Left ventricle myocardium superior (tissue), 1 donor: Measurements from ENCODE around the gene TTLL5. TPM values are rescaled to one million over a fixed set of nuclear protein-coding genes. Genes with fewer than 3 reads are reported as not detected.
A peak's percentile ranks its signal among the peaks of the same experiment; 100 is the strongest.
"Not testable (repeated sequence)": the region's sequence is repeated elsewhere in the genome, so short reads cannot be mapped to it uniquely, and the experiment has no call there.

Experiments used
- ATAC-seq: fragments of 200-7000 bp; cut with Tn5 transposase; one replicate; pipeline ENCODE4 v1.9.1; 2020; ENCODE audit warnings: mild to moderate bottlenecking, moderate library complexity
- DNase-seq: peaks from one replicate; pipeline ENCODE4 v3.0.0-alpha.2; 2020
- intact Hi-C: fragments of 100-400 bp; cut with micrococcal nuclease; formaldehyde crosslinking; loops from one replicate; pipeline ENCODE4 v1.11.0; 2022
- total RNA-seq: library from RNA; stranded (reverse); fragmentation: NEBNext Ultra II Directional; extraction: Animal tissue kit (Norgen Biotek cat#: 25700); gene quantifications from one replicate; pipeline ENCODE4 v1.2.1, GENCODE V29; 2021
- donor health status: DM: no; HTN: yes; CAD: no; lungs with severe emphysema.

TTLL5 gene
- total RNA-seq, 1 donor from 2014 or later: 15.8 TPM

DNA sequence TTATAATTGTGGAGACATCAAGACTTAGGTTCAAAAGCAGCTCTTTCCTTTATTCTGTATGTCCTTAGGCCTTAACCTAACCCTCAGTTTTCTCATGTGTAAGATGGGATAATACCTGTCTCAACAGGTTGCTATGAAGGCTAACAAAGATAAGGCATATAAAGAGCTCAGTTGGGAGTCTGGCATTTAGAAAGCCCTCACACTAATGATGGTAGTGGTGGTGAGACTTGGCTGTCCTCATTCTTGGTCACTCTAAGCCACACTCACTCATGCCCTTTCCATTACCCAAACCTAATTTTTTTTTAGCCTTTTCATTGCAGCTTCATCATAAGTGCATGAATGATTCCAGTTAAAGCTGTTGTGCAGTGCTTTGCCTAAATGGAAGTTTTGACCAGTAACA, 183.4 kb downstream of the TTLL5 start:
- DNase-seq (no peak), ATAC-seq (no peak)
- intact Hi-C loops: no loop called here

DNA sequence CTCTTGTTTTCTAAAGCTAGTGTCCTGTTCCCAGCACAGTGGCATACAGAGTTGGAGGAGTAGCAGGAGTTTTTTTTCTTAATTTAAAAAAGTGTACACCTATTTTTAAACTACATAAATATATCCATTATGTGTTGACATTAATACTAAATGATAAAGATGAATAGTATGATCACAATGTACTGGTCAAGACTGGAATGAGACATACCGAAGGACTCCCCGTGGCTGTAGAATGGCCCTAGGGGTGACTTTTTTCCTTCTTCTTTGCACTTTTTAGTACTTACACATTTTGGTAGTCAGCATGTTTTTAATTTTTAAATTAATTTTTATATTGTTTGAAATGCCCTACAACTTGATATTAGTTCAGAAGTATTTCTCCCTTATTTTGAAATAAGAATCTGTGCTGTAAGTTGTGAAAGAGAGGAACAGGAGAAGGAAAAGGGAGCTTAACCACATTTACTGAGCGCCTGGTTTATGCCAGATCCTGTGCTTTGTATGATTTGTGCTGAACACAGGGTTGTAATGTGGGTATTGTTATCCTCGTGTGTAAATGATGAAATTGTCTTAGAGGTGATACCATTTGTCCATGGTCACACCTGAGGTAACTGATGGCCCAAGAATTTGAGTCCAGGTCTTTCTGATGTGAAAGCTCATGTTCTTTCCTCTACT, 184.2 kb downstream of the TTLL5 start:
- peak; percentile 13 for ATAC-seq
- intact Hi-C loops: no loop called here

DNA sequence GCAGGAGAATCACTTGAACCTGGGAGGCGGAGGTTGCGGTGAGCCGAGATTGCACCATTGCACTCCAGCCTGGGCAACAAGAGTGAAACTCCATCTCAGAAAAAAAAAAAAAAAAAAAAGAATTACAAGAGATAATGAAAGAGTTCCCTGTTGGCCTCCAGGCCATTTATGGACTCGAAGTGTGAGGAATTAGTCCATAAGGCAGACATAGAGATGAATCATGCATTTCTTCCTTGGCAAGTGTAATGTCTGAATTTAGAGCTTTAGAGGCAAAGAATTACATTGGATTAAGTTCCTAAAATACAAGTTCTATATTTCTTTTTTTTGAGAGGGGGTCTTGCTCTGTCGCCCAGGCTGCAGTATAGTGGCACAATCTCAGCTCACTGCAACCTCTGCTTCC, 185.6 kb downstream of the TTLL5 start:
- ATAC-seq, intact Hi-C loops, DNase-seq: not testable (repeated sequence)

More for the DNA sequence above, 184.2 kb downstream of the TTLL5 start:
- no peak for DNase-seq

DNA sequence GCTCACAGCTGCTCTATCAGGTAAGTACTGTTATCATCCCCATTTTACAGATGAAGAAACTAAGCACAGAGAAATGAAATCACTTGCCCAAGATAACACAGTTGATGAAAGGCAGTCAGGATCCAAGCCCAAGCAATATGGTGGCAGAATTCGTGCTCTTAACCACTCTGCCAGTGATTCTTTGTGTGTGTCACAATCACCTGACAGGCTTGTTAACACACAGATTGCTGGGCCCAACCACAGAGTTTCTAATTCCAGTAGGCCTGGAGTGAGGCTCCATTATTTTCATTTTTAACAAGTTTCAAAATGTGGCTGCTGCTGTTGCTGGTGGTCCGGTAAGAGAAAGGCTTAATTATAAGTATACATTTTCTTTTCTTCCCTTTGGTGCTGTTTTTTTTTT, 186.5 kb downstream of the TTLL5 start:
- DNase-seq (no peak), ATAC-seq (no peak)
- intact Hi-C loops: no loop called here

DNA sequence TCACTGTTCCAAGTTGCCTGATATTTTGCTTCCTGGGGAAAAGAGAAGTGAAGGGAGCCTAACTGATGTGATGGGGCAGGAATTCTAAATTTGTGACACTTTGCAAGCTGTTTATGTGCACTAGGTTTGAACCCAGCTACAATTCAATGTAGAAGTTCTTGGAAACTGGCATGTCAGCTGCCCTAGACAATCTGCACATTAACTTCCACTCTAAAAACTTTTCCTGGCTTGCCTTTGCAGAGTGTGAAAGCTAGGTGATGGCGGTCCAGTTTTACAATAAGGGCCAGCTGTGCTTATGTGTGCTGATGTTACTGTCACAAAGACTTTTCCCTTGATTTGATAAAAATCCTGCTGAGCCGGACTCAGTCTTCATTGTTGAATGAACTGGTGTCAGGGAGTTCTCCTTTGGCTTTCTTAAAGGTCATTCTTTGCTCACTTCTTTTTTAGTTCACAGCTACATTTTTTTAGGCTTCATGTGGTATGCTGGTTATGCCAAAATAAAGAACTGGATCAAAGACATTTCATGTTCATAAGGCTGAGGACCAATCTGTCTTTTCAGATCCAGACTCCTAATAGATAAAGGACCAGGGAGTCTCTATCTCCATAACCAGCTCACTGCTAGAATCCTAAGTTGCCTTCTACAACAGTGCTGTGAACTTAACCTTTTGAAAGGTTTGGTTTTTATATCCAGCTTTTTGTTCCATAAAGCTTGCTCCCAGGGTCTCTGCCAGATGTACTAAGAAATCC, 187.3 kb downstream of the TTLL5 start:
- intact Hi-C loops: no loop called here
- DNase-seq: no peak
- ATAC-seq: no peak

DNA sequence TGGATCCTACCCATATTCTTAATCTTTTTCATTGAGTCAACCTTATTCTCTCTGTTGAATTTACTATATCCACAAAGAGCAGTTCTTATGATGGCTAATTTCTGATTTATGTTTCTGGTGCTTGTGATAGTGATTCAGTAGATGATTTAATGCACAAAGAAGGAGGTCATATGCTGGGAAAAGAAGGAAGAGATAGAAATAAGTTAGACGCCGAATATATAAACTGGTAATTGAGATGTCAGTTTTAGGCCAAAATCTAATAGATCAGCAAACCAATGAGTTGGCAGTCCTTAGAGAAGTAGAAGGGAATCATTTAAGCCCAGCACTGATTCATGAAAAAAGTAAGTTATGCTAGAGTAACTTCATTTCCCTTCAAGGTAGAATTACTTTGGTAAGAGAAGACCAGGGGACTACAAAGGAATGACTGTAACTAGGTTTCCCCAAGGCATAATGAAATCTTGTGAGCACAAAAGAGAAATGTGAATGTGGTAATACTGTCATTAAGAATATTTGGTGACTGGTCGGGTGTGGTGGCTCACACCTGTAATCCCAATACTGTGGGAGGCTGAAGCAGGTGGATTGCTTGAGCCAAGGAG, 188.4 kb downstream of the TTLL5 start:
- ATAC-seq: no peak
- intact Hi-C loops: no loop called here

DNA sequence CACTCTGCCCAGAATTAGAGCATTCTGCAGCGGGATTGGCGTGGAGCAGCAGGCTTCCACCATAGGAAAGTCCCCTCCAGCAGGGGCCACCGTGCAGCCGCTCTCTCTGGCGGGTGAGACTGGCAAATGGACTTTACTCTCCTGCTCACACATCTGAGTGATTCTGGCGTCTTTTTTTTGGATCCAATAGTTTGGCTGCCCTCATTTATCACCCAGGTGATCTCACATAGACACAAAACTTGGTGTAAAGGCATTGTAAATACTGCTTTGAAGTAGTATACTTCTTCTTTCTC, 190.5 kb downstream of the TTLL5 start:
- no peak for DNase-seq
- no peak for ATAC-seq
- intact Hi-C loops: no loop called here

More for the DNA sequence above, 188.4 kb downstream of the TTLL5 start:
- no peak for DNase-seq

DNA sequence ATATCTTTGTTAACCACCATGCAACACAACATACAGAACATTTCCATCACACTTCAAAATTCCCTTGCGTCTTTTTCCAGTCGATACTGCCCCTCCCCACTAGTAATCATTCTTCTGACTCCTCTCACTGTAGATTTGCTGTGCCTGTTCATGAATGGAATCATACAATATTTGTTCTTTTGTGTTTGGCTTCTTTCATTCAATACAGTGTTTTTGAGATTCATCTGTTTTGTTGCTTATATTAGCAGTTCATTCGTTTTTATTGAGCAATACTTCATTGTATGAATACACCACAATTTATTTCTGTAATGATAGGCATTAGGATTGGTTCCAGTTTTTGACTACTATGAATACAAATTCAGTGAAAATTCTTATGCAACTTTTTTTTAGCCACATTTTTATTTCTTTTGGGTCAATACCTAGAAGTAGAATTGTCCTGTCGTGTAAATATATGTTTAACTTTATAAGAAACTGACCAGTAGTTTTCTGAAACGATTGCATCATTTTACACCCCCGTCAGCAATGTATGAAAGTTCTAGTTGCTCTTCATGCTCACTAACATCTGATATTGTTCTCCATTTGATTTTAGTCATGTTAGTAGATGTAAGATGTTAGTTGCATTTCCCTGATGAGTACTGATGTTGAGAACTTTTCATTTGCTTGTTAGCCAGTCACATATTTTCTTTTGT, 193.2 kb downstream of the TTLL5 start:
- ATAC-seq (no peak), DNase-seq (no peak)
- intact Hi-C loops: no loop called here

DNA sequence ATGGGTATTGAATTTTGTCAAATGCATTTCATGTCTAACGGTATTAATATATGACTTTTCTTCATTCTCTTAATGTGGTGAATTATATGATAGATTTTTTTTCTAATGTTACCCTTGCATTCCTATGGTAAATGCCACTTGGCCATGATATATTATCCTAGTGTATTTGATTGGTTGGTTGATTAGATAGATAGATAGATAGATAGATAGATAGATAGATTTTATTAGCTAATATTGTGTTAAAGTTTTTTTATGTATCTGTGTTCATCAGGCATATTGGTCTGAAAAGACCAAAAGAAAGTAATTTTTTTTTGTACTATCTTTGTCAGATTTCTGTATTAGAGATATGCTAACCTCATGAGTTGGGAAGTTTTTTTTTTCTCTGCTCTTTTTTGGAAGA, 196.2 kb downstream of the TTLL5 start:
- intact Hi-C loops: no loop called here
- DNase-seq (no peak), ATAC-seq (no peak)

DNA sequence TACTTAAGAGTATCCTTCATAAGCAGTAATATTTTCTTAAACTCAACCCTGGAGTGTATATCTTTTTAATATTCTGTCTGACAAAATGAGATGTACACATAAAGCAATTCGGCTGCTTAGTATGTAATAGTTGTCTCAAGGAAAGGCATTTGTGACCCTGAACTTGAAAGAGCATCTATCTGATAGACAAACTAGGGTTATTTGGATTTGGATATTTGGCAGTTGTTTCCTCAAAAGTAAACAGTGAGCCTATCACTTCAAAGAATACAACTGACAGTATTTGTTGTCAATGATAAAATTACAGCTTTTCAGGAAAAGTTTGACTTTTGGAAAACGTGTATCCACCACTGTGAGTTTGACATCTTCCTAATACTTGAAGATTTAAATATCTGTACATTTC, 197.3 kb downstream of the TTLL5 start:
- no peak for ATAC-seq
- intact Hi-C loops: no loop called here
- no peak for DNase-seq

DNA sequence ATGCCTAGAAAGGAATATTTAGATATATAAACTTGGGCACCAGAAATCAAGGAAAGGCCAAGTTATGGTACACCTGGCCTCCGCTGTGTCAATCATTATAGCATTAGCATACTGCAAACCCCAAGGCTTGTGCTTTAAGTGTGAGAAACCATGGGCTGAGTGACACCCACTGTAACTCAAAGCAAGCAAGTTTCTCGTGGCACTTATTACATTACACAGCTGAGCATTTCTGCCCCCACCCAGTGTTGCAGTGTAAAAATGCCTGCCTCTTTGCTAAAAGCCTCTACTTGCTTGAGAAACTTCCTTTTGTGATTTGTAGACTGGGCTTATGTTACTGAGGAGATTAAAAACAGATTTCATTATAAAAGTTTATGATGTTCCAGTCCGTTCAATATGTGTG, 198.7 kb downstream of the TTLL5 start:
- ATAC-seq (no peak), DNase-seq (no peak)
- intact Hi-C loops: no loop called here

DNA sequence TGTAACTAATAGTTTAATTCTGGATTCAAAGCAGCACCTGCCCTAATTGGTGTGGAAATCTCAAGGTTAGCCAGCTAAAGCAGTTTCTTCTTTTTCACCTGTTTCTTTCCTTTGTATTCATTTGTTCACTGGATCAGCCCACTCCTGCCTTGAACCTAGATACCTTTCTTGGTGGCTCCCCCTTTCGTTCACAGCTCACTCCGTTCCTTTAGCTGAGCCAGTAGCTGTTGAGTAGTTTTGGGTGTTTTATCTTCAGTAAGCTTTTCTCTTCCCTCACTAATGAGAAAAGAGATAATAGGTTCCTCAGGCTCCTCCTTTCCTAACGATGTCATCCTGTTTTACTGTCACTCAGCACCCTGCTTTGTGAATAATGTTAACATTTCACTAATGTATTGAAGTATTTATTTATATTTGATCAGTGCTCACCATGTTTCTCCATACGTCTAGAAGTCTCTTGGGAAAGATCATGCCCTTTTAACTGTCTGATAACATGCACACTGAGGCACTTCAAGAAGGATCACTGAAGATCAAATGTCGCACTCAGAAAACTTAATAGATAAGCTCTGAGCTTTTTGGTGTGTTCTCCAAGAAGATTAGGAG, 199.6 kb downstream of the TTLL5 start:
- intact Hi-C loops: no loop called here
- no peak for DNase-seq
- peak; percentile 15 for ATAC-seq

DNA sequence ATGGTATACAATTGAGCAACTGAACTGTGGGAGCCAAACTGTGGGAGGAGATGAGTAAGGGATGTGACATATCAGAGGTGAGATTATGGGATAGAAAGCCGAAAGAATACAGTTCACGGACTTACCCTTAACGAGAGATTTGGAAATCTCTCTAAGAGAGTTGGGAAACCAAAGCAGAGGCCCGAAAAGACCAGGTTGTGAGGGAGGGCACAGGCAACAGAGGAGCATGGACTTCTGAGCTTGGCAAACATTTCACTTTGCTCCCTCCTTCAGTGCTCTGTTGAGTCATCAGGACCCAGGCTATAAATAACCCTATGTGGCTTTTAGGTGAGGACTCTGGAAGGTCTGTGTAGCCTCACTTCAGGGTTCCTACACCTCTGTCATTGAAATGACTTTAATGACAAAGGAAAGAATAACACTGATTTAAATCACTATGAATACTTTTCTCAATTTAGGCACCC, 200.1 kb downstream of the TTLL5 start:
- intact Hi-C loops: no loop called here
- DNase-seq: no peak

DNA sequence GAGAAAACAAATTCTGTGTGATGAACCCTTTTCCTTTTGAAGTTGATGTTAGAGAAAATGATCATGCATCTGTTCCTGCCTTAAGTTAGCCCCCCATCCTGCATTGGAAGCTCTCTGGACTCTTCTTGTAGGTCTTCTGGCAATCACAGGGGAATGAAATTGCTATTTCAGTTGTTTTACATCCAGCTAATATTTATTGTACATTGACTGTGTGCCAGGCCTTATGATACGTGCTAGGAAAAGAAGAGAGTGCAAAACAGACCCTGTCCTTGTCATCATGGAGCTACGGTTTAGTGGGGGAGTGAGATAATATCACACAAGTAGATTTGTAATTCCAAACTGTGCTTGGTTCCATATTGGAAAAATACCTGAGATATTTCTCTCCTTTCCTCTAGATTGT, 202.2 kb downstream of the TTLL5 start:
- ATAC-seq (no peak), DNase-seq (no peak)
- intact Hi-C loops: no loop called here

More for the DNA sequence above, 200.1 kb downstream of the TTLL5 start:
- ATAC-seq: peak; percentile 98

DNA sequence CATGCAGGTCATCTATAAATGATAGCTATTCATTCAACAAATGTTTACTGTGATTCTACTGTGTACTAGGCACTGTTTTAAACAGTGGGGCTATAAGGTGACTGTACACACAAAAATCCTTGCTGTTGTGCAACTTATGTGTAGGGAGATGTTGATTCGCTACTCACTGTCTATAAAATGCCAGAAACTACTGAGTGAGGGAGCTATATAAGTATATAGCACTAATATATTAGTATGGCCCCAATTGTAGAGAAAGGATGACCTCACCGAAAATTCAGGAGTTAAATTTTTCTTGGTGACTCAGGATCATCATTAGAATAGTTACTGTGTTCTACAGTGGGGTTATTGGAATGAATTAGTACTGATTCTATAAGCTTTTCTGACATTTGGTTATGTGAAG, 203.3 kb downstream of the TTLL5 start:
- intact Hi-C loops: no loop called here
- ATAC-seq (no peak), DNase-seq (no peak)

DNA sequence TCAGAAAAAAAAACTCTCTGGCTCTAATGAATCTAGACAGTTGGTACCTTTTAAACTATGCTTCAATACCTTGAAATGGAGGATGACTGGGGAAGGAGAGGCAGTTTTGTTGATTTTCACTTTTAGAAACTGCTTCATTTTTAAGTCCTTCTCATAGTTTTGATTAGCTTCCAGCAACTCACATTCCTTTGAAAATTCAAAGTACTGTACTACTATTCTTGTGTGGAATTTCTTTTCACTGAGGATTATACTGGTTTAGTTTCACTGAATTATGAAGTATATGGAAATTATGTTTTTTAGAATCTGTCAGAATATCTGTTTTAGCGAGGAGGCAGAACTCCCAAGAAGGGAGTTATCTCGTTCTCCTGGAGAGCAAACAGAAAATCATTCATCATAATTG, 204.5 kb downstream of the TTLL5 start:
- intact Hi-C loops: no loop called here
- no peak for ATAC-seq
- no peak for DNase-seq

DNA sequence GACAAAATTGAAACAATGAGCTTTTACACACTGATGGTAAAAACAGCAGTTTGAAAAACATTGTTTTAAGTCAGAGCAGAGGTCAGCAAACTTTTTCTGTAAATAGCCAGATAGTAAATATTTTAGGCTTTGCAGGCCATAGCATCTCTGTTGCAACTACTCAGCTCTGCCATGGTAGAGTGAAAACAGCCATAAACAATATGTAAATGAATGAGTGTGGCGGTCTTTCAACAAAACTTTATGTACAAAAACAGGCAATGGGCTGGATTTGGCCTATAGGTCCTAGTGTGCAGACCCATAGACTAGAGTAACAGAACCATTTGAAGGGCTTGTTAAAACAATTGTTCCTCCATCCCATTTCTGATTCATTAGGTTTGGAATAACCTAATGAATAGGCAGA, 205.9 kb downstream of the TTLL5 start:
- ATAC-seq: no peak
- intact Hi-C loops: no loop called here
- DNase-seq: no peak

DNA sequence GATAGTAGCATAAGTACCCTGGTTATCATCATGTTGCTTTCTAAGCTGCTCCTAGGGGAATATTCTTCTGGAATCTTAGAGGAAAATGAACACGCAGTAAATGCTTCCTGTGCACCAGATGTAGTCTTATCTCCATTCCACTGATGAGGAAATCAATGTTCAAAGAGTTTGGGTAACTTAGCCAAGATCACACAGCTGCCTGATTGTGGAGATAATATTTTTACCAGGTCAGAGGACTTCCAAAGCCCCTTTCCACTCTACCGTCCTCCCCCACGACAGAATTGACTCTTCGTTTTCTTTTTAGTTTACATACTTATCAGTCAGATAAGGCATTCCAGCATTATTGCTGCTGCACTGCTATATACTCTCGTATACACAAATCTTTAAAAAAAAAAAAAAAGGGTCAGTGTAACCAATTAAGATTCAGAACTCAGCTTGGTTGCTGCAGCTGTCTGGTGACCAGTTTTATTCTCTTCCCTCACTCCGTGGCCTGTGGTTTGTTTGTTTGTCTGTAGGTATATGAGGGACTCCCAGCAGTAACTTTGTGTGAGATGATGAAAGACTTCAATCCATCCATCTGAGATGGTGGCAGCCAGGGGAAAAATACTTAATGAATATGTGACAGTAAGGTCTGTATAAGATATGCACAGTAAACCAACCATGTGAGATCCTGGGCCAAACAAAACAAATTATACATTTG, 210.3 kb downstream of the TTLL5 start:
- DNase-seq (no peak), ATAC-seq (peak; percentile 44)

DNA sequence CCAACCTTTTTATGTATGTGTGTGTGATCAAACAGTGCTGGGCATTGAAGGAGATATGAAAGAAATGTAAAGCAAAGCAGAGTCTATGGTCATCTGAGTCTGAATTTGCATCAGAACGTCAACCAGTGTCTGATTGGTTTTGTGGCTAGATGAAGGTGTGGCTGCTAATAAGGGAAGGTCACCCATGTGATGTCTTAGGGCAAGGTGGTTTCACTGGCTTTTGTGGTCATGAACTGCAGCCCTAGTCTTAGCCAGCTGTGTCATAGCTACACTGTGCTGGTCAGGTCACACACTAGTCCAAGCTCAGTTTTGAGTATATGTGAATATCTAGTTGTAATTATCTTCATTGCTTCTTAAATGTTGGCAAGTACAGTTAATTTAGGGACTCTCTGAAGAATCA, 214.9 kb downstream of the TTLL5 start:
- DNase-seq (no peak), ATAC-seq (no peak)
- intact Hi-C loops: loop anchor here (10.0 kb wide), 1 partner anchor 81 kb away; no protein-coding TSS in a partner anchor

More for the DNA sequence above, 210.3 kb downstream of the TTLL5 start:
- intact Hi-C loops: loop anchor here (10.0 kb wide), 1 partner anchor 77 kb away; no protein-coding TSS in a partner anchor
